Right lobe of liver (tissue), 4 donors: ENCODE measurements around the gene ZNF202.

Source experiments
- POLR2A ChIP-seq: fragments of 450-650 bp; IDR thresholded peaks from one replicate; pipeline ENCODE4 v1.6.1; 2017; ENCODE audit warnings: antibody characterized with exemption, mild to moderate bottlenecking
- TF ChIP-seq, protein P1 (sequence below), 4 donors: fragments of 200-600 bp in 3 of 4; fragments of 450-650 bp in 1 of 4; IDR thresholded peaks; one replicate each; pipeline versions ENCODE4 v1.5.1 to v1.8.0; 2016 to 2022; ENCODE audit warnings: antibody characterized with exemption in 4 of 4, mild to moderate bottlenecking in 2 of 4
- donor health status: DM: no; HTN: no; CAD: no.
- donor health status: DM: no; HTN: no; CAD: no.
- donor health status: DM: no; HTN: yes; CAD: no.

DNA sequence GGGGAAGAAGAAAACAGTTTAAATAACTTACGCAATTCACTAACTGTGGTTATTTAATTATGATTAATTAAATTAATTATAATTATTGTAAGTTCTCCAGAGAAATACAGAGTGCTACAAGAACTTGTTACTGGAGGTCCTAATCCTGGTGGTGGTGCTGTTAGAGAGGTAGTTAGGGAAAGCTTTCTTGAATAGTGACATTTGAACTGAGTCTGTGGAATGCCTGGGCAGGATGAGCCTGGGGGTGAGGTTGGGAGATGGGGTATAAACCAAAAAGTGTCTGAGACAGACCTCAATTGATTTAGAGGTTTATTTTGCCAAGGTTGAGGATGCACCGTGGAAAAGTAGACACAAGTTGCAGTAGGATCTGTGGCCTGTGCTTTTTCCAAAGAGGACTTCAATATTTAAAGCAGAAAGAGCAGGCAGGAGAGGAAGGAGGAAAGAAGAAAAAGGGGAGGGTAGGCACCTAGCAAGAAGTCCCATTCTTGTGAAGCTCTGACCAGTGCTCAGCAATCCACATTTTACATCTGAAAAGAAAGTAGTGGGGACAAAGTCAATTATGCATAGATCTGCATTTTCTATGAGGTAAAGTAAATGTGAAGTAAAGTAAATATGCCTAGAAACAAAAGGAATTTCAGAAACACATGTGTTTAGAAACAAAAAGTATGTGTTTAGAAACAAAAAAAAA is 4.4 kb upstream of the ZNF202 start:
- TF ChIP-seq, protein P1, sequence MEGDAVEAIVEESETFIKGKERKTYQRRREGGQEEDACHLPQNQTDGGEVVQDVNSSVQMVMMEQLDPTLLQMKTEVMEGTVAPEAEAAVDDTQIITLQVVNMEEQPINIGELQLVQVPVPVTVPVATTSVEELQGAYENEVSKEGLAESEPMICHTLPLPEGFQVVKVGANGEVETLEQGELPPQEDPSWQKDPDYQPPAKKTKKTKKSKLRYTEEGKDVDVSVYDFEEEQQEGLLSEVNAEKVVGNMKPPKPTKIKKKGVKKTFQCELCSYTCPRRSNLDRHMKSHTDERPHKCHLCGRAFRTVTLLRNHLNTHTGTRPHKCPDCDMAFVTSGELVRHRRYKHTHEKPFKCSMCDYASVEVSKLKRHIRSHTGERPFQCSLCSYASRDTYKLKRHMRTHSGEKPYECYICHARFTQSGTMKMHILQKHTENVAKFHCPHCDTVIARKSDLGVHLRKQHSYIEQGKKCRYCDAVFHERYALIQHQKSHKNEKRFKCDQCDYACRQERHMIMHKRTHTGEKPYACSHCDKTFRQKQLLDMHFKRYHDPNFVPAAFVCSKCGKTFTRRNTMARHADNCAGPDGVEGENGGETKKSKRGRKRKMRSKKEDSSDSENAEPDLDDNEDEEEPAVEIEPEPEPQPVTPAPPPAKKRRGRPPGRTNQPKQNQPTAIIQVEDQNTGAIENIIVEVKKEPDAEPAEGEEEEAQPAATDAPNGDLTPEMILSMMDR (IDR thresholded peaks at IDR 0.05) = no peak
- TF ChIP-seq POLR2A = no peak
